H9 (cell line): ENCODE data around the gene NFYC. TPM values are rescaled to one million over a fixed set of nuclear protein-coding genes. Genes with fewer than 3 reads are reported as not detected.

Experiments used
- DNase-seq: peaks from one replicate; pipeline ENCODE4 v3.0.0-alpha.2; 2017
- H2AFZ ChIP-seq: one replicate; pipeline ENCODE4 v1.6.1; 2013; ENCODE audit warnings: mild to moderate bottlenecking, low read length, control low read depth, moderate library complexity
- H2AK5ac ChIP-seq: 2 replicates; pipeline ENCODE4 v1.6.1; 2013; ENCODE audit warnings: low read length, control low read depth, mixed read lengths; ENCODE audit not compliant: insufficient read length
- H2BK120ac ChIP-seq: one replicate; pipeline ENCODE4 v1.6.1; 2013; ENCODE audit warnings: low read depth, mild to moderate bottlenecking, low read length, control low read depth, inconsistent platforms; ENCODE audit not compliant: poor library complexity, severe bottlenecking
- H2BK12ac ChIP-seq: 2 replicates; pipeline ENCODE4 v1.6.1; 2013; ENCODE audit warnings: low read length, control low read depth, mixed read lengths, low read depth; ENCODE audit not compliant: insufficient read length
- H2BK15ac ChIP-seq: 2 replicates; pipeline ENCODE4 v1.6.1; 2013; ENCODE audit warnings: low read depth, low read length, control low read depth
- H2BK20ac ChIP-seq: one replicate; pipeline ENCODE4 v1.6.1; 2013; ENCODE audit warnings: low read depth, mild to moderate bottlenecking, low read length, control low read depth, inconsistent platforms; ENCODE audit not compliant: poor library complexity, severe bottlenecking
- H2BK5ac ChIP-seq: 2 replicates; pipeline ENCODE4 v1.6.1; 2013; ENCODE audit warnings: low read length, control low read depth, mixed read lengths; ENCODE audit not compliant: insufficient read length
- H3K14ac ChIP-seq: 2 replicates; pipeline ENCODE4 v1.6.1; 2013; ENCODE audit warnings: low read length, control low read depth; ENCODE audit not compliant: insufficient read depth
- H3K18ac ChIP-seq: 2 replicates; pipeline ENCODE4 v1.6.1; 2013; ENCODE audit warnings: low read depth, mild to moderate bottlenecking, mixed read lengths, low read length, control low read depth; ENCODE audit not compliant: insufficient read length
- H3K23ac ChIP-seq: 2 replicates; pipeline ENCODE4 v1.6.1; 2013; ENCODE audit warnings: low read length, control low read depth, mixed read lengths, low read depth; ENCODE audit not compliant: insufficient read length
- H3K23me2 ChIP-seq: 2 replicates; pipeline ENCODE4 v1.6.1; 2013; ENCODE audit warnings: low read depth, mild to moderate bottlenecking, mixed read lengths, low read length, control low read depth; ENCODE audit not compliant: insufficient read length, poor library complexity, severe bottlenecking
- H3K27ac ChIP-seq: 2 replicates; pipeline ENCODE4 v1.5.1; 2013; ENCODE audit warnings: low read length, control low read depth, mixed read lengths, low read depth; ENCODE audit not compliant: insufficient read length
- H3K27me3 ChIP-seq: 2 replicates; pipeline ENCODE4 v1.6.1; 2013; ENCODE audit warnings: low read length, control low read depth, inconsistent platforms; ENCODE audit not compliant: insufficient read depth
- H3K4ac ChIP-seq: 2 replicates; pipeline ENCODE4 v1.6.1; 2013; ENCODE audit warnings: low read depth, mild to moderate bottlenecking, control low read depth, inconsistent platforms, low read length, moderate library complexity
- H3K4me1 ChIP-seq: 2 replicates; pipeline ENCODE4 v1.6.1; 2013; ENCODE audit warnings: low read length, control low read depth, inconsistent platforms; ENCODE audit not compliant: insufficient read depth
- H3K4me2 ChIP-seq: 2 replicates; pipeline ENCODE4 v1.6.1; 2013; ENCODE audit warnings: low read length, control low read depth, mixed read lengths; ENCODE audit not compliant: insufficient read length, insufficient read depth
- H3K56ac ChIP-seq: 2 replicates; pipeline ENCODE4 v1.6.1; 2013; ENCODE audit warnings: low read depth, mild to moderate bottlenecking, mixed read lengths, low read length, control low read depth; ENCODE audit not compliant: insufficient read length
- H3K79me1 ChIP-seq: 2 replicates; pipeline ENCODE4 v1.6.1; 2013; ENCODE audit warnings: low read depth, mild to moderate bottlenecking, moderate library complexity, low read length, control low read depth, inconsistent platforms; ENCODE audit not compliant: insufficient read depth, poor library complexity, severe bottlenecking
- H3K79me2 ChIP-seq: 2 replicates; pipeline ENCODE4 v1.6.1; 2013; ENCODE audit warnings: low read length, control low read depth, inconsistent platforms; ENCODE audit not compliant: insufficient read depth
- H3K9ac ChIP-seq: 2 replicates; pipeline ENCODE4 v1.6.1; 2013; ENCODE audit warnings: low read length, control low read depth, mixed read lengths; ENCODE audit not compliant: insufficient read length; ENCODE audit errors: extremely low read depth
- H3K9me3 ChIP-seq: one replicate; pipeline ENCODE4 v1.6.1; 2013; ENCODE audit warnings: low read depth, low read length, inconsistent platforms; ENCODE audit not compliant: control insufficient read depth
- H3T11ph ChIP-seq: one replicate; pipeline ENCODE4 v1.6.1; 2013; ENCODE audit warnings: mild to moderate bottlenecking, low read length, control low read depth, inconsistent platforms
- H4K20me1 ChIP-seq: one replicate; pipeline ENCODE4 v1.6.1; 2013; ENCODE audit not compliant: control insufficient read depth, insufficient read length, insufficient read depth
- H4K5ac ChIP-seq: 2 replicates; pipeline ENCODE4 v1.6.1; 2013; ENCODE audit warnings: low read depth, mild to moderate bottlenecking, mixed read lengths, low read length, control low read depth; ENCODE audit not compliant: insufficient read length
- H4K8ac ChIP-seq: replicated peaks from 2 replicates; pipeline ENCODE4 v1.6.1; 2013; ENCODE audit warnings: low read length, control low read depth, mixed read lengths, low read depth; ENCODE audit not compliant: insufficient read length
- H4K91ac ChIP-seq: 2 replicates; pipeline ENCODE4 v1.6.1; 2013; ENCODE audit warnings: low read depth, mild to moderate bottlenecking, moderate library complexity, mixed read lengths, low read length, control low read depth; ENCODE audit not compliant: insufficient read length
- H3K27ac Mint-ChIP-seq, 3 experiments: 2 replicates in 2 of 3; 3 replicates in 1 of 3; pipeline ENCODE4 v1.8.0; 2020 to 2021; ENCODE audit warnings: mixed read lengths in 3 of 3, mild to moderate bottlenecking in 1 of 3, moderate library complexity in 1 of 3
- H3K27me3 Mint-ChIP-seq: 2 replicates; pipeline ENCODE4 v1.8.0; 2021; ENCODE audit warnings: low read depth, mild to moderate bottlenecking, moderate library complexity, mixed read lengths
- H3K36me3 Mint-ChIP-seq, 3 experiments: 2 replicates in 2 of 3; 3 replicates in 1 of 3; pipeline ENCODE4 v1.8.0; 2020 to 2021; ENCODE audit warnings: low read depth in 3 of 3, mixed read lengths in 3 of 3; ENCODE audit not compliant: insufficient read depth in 1 of 3
- H3K4me1 Mint-ChIP-seq, 2 experiments: 2 replicates each; pipeline ENCODE4 v1.8.0; 2020; ENCODE audit warnings: mixed read lengths in 2 of 2
- H3K4me3 Mint-ChIP-seq, 2 experiments: 2 replicates in 1 of 2; 3 replicates in 1 of 2; pipeline ENCODE4 v1.8.0; 2020 to 2021; ENCODE audit warnings: mild to moderate bottlenecking in 2 of 2, mixed read lengths in 2 of 2, moderate library complexity in 1 of 2
- H3K9me3 Mint-ChIP-seq, 2 experiments: 2 replicates in 1 of 2; 3 replicates in 1 of 2; pipeline ENCODE4 v1.8.0; 2020; ENCODE audit warnings: mild to moderate bottlenecking in 2 of 2, mixed read lengths in 2 of 2, moderate library complexity in 1 of 2
- WGBS: extraction: QIAGEN DNeasy Blood & Tissue Kit; methylation state at CpG from one replicate; pipeline ENCODE4 v1.1.7; 2013; ENCODE audit warnings: missing lambda C conversion rate, low lambda C conversion rate, mixed read lengths; ENCODE audit not compliant: insufficient read length; ENCODE audit errors: extremely low coverage; 5-methylcytosine and 5-hydroxymethylcytosine counted together
- total RNA-seq: library from RNA; stranded (reverse); gene quantifications from 2 replicates; pipeline ENCODE4 v1.2.1, GENCODE V29; 2021
- TF ChIP-seq, protein P1 (sequence below): fragments of 200-600 bp; sonication (generic); conservative IDR thresholded peaks from 3 replicates; pipeline ENCODE4 v1.8.0; 2021; ENCODE audit warnings: antibody characterized with exemption, mild to moderate bottlenecking

Gene NFYC
- total RNA-seq, 1 experiment from 2014 or later: 54.7 TPM

DNA sequence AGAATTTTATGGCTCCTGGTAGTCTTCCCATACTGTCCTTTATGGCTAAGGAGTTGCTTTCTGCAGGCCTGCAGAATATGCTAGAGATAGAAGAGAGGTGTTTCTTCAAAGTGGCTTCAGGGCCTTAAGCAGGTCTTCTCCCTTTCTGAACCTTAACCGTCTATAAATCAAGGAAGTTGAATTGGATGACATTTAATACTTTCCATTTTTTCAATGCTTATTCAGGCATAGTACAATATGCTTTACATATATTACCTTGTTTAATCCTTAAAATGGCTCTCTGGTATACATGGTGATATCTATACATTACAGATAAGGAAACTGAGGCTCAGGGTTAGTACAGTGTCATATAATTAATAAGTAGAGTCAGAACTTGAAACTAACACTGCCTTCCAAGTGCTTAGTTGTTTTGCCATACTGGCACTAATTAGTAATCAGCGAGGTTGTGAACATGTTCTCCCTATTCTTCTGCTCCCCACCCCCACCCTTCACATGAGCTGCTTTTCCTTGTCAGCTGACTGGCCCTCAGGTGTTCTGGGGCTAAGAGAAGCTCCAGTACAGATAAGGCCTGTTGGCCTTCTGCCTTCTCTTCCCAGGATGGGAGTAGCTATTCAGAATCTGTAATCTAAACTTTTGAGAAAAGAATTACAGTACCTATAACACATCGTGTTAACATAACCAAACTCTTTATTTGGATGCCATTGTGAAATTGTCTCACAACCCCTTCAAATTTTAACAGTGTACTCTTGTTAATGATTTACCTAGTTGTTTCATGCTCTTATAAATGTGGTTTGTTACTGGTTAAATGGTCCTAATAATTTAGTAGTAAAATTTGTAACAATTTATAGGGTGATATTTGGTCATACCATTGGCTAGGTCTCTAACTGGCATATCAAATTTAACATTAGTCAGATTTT lies 13.6 kb downstream of the NFYC start:
- Mint-ChIP-seq H3K36me3 (no peaks in the 10 kb centered on the region; a peak in 1 of 7 replicates), H3K27ac (peak overlapping the region in 2 of 3 experiments; percentile 41 to 68; a peak in 5 of 7 replicates), H3K4me1 (peaks cover 23 to 25% of the 10 kb centered on the region in 2 experiments), H3K4me3 (no peak overlapping the region), H3K27me3 (no peaks in the 10 kb centered on the region), H3K9me3 (no peaks in the 10 kb centered on the region)
- H3K18ac ChIP-seq: no peak overlapping the region
- no peak overlapping the region for H3K56ac ChIP-seq
- no peak overlapping the region for H2BK12ac ChIP-seq
- peaks cover 2% of the 10 kb centered on the region for H3K79me1 ChIP-seq
- peaks cover 4% of the 10 kb centered on the region; the same call in 1 of the 2 replicates for H3K4me1 ChIP-seq
- H4K91ac ChIP-seq: no peak overlapping the region
- no peak overlapping the region for H3K4ac ChIP-seq
- no peak overlapping the region for H2BK15ac ChIP-seq
- no peak overlapping the region for H2AK5ac ChIP-seq
- H4K5ac ChIP-seq: no peak overlapping the region
- H3K4me2 ChIP-seq: no peak overlapping the region
- no peak overlapping the region for H4K8ac ChIP-seq
- H2AFZ ChIP-seq: no peak overlapping the region
- no peak overlapping the region for H2BK20ac ChIP-seq
- TF ChIP-seq, protein P1, sequence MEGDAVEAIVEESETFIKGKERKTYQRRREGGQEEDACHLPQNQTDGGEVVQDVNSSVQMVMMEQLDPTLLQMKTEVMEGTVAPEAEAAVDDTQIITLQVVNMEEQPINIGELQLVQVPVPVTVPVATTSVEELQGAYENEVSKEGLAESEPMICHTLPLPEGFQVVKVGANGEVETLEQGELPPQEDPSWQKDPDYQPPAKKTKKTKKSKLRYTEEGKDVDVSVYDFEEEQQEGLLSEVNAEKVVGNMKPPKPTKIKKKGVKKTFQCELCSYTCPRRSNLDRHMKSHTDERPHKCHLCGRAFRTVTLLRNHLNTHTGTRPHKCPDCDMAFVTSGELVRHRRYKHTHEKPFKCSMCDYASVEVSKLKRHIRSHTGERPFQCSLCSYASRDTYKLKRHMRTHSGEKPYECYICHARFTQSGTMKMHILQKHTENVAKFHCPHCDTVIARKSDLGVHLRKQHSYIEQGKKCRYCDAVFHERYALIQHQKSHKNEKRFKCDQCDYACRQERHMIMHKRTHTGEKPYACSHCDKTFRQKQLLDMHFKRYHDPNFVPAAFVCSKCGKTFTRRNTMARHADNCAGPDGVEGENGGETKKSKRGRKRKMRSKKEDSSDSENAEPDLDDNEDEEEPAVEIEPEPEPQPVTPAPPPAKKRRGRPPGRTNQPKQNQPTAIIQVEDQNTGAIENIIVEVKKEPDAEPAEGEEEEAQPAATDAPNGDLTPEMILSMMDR: no peak
- no peak overlapping the region for H3K27ac ChIP-seq
- H3K23ac ChIP-seq: no peak overlapping the region
- H3K9ac ChIP-seq: no peak overlapping the region
- no CpG with 5 or more reads among the region's 3 CpGs for WGBS
- H4K20me1 ChIP-seq: no peaks in the 10 kb centered on the region
- peaks cover 5% of the 10 kb centered on the region for H3K23me2 ChIP-seq
- no peak overlapping the region for H2BK120ac ChIP-seq
- no peak overlapping the region for H3T11ph ChIP-seq
- H2BK5ac ChIP-seq: no peak overlapping the region
- H3K14ac ChIP-seq: no peak overlapping the region
- H3K27me3 ChIP-seq: no peaks in the 10 kb centered on the region
- H3K79me2 ChIP-seq: peaks cover 17% of the 10 kb centered on the region; the same call in 1 of the 2 replicates
- H3K9me3 ChIP-seq: no peaks in the 10 kb centered on the region
- no peak for DNase-seq
